ENCODE measurements around the gene ADAM22.
"Not testable (repeated sequence)": the region's sequence is repeated elsewhere in the genome, so short reads cannot be mapped to it uniquely, and the experiment has no call there.

ADAM22 gene

GRCh38 chr7:88111140-88111743 lies 177.2 kb downstream of the ADAM22 start:
- FAIRE-seq, result peak; percentile 97

GRCh38 chr7:88111954-88112471 lies 178.0 kb downstream of the ADAM22 start:
- FAIRE-seq, result no peak

DNA sequence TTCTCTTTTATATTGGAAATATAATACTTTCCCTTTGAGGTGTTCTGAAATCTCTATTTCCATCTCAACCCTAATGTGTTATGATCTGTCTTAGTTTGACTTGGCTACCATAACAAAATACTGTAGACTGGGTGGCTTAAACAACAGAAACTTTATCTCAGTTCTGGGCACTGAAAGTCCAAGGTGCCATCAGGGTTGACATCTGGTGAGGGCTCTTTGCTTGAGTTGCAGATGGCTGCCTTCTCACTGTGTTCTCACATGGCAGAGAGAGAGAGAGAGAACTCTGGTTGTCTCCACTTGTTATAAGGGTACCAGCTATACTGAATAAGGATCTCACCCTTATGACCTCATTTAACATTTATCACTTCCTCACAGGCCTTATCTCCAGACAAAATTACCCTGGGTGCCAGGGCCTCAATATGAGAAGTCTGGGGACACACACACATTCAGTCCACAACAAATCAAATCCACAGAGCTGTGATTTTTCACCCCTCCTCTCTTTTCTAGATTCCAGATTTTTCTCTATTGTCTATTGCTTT lies 181.3 kb downstream of the ADAM22 start:
- FAIRE-seq, result no peak

GRCh38 chr7:88115816-88116215 lies 181.8 kb downstream of the ADAM22 start:
- FAIRE-seq, result no peak

DNA sequence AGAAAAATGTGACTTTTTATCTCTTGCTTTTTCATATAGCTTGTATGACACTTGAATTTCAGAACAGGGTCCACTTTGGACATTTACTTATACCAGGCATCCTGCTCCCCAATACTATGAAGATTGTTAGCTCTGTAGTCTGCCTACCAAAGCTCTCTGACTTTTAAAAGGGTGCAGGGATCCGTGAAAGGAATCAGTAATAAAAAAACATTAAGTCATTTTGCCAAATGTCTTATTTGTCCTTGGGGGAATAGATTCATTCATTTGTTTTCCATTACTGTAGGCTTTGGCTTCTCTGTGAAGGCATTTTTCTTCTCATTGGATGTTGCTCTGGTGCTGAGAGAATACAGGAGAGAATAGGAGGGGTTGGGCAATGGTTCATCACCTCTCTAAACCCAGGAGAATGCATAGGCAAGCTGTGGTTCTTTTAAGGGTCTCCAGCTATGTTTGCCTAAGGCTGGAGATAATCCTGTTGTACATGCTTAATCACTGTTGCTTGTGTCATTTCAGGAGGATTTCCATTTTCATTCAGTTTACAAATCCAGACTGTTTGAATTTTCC lies 182.3 kb downstream of the ADAM22 start:
- FAIRE-seq, result no peak

DNA sequence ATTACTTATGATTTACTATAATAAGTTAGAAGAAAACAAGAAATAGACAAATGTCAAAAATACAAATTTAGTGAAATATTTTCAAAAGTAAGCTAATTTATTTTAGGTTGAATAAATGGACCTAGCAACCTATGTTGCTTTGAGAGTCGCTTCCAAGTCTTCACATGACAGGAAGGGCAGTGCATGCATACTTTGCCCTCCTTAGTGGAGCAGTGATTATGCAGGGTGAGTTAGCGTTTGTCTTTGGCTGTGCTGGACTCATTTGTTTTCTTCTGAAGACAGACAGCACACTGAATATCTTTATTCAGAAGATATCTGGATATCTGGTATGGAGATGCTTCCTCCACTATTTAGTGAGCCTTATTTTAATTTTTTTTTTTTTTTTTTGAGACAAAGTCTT lies 183.3 kb downstream of the ADAM22 start:
- FAIRE-seq, result no peak

DNA sequence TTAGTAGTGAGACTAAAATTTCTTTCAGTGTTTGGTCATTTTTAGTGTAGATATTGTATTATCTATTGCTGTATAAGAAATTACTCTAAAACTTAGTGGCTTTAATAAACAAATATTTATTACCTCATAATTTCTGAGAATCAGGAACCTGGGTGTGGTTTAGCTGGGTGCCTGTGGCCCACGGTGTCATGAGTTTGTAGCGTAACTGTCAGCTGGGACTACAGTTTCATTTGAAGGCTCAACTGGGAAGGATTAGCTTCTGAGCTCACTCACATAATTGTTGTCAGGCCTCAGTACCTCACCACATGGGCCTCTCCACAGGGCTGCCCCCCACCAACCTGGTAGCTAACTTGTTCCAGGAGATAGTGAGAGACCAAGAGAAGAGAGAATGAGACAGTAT lies 187.3 kb downstream of the ADAM22 start:
- FAIRE-seq, result no peak

GRCh38 chr7:88127637-88128290 lies 193.7 kb downstream of the ADAM22 start:
- no peak for FAIRE-seq

- no peak for FAIRE-seq
Measured at GRCh38 chr7:88132725-88133124, 198.7 kb downstream of the ADAM22 start.

- no peak for FAIRE-seq
Measured at GRCh38 chr7:88140947-88141346, 206.9 kb downstream of the ADAM22 start.

DNA sequence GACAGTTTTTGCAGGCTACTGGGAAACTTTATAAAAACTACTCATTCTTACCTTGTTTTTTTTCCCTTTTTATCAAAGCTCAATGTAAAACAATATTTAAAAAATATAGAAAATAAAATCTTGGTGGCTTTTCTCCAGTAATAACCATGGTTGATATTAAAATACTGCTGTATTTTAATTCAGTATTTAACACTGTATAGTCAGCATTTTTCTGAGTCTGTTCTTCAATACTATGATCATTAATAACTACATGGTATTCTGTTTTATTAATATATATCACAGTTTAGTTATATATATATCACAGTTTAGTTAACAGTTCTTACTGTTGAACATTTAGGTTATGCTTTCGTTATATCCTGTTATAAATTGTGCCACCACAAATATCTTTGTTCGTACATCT lies 207.4 kb downstream of the ADAM22 start:
- peak; percentile 3 for FAIRE-seq

DNA sequence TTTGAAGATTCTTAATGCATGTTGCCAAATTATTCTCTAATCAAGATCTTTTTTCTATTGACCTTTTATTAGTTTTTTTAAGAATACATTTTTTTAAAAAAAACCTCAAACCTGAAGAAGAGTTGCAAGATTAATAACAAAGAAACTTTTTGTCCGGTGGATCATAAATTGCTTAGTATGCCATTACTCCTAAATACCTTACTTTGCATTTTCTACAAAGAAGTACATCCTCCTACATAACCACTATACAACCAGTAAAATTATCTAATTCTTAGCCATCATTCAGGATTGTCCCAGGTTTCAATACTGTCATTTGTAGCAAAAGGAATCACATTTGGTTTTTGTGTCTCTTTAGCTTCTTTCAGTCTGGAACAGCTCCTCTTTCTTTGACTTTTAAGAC lies 207.9 kb downstream of the ADAM22 start:
- no peak for FAIRE-seq

GRCh38 chr7:88146616-88147015 lies 212.6 kb downstream of the ADAM22 start:
- FAIRE-seq, result no peak

GRCh38 chr7:88147341-88147740 lies 213.3 kb downstream of the ADAM22 start:
- FAIRE-seq, result no peak

- FAIRE-seq, result no peak
Measured at GRCh38 chr7:88147949-88148348, 213.9 kb downstream of the ADAM22 start.

DNA sequence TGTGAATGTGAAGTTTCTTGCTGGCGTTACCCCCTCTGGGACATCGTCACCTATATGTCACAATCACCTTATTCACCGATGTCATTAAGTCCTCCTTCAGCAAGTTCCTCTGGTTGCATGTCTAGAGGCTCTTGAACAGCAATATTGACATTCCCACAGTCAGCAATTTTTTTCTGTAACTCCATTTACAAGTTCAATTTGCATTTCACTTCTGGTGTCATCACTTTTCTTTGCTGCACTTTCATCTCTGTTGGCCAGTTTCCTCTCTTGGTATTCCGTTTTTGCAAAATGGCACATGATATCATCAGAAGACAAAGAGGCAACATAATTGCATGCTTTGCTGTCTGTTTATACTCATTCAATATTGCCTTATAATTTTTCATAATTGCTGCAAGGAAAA lies 216.0 kb downstream of the ADAM22 start:
- FAIRE-seq, result no peak

DNA sequence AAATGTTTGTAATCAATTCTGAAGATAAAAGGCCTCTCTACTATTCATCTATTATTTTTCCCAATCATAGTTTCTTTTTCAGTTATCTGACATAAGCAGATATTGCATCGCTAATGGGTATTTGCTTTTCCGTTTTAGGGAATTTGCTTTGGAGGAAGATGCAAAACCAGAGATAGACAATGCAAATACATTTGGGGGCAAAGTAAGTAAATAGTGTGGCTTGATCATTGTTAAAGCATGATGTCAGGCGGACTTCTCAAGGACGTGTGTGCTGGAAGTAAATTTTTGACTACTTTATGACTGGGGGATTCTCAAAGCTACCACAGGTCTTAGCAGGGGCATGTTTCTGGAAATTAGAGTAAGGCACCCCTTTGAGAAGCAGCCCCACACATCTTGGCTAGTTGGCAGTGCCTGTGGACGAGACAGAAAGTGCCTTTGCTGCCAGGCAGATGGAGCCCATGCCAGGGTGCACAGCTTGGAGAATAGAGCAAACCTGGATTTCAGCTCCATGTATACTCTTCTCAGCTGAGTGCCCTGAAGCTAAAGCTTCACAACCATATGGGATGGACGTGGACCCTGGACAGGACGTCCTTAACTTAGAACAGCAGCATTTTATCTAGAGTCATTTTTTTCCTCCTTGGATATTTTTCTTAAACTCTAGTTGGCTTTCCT lies 217.2 kb downstream of the ADAM22 start:
- FAIRE-seq, result no peak

DNA sequence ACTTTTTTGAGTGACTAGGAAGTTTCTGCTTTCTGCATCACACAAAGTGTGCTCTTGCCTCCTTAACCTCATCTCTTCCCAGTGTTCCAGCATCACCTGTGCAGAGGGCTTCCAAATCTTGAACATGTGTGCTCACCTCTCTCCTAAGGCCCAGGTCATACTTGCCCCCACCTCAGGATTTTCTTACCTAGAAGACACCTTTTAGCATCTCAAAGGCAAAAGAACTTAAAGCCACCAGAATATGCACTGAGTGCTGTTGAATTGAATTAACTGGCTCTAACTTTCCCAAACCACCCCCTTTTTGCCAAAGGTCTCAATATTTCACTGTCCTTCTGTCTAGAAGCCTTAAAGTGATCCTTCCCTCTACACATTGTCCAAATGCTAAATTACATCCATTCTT lies 219.3 kb downstream of the ADAM22 start:
- no peak for FAIRE-seq

- no peak for FAIRE-seq
Measured at GRCh38 chr7:88155756-88156155, 221.7 kb downstream of the ADAM22 start.

GRCh38 chr7:88156356-88156755 lies 222.3 kb downstream of the ADAM22 start:
- no peak for FAIRE-seq

DNA sequence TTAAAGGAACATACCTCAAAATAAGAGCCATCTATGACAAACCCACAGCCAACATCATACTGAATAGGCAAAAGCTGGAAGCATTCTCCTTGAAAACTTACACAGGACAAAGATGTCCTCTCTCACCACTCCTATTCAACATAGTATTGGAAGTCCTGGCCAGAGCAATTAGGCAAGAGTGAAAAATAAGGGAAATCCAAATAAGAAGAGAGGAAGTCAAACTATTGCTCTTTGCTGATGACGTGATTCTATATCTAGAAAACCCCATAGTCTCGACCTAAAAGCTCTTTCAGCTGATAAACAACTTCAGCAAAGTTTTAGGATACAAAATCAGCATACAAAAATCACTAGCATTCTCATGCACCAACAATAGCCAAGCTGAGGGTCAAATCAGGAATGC lies 225.7 kb downstream of the ADAM22 start:
- not testable (repeated sequence) for FAIRE-seq

DNA sequence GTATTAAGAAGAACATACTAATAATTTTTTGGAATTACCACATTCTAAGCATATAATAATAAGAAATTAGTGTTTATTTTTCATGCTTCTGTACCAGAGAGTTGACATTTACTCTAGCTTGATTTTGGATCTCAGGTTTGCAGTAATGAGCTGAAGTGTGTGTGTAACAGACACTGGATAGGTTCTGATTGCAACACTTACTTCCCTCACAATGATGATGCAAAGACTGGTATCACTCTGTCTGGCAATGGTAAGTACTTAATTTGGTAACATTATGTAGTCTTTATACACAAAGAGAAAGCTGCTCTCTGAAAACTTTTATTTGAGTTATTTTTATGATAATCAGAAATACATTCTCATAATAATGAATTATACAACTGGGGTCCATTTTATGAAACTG lies 231.6 kb downstream of the ADAM22 start:
- no peak for FAIRE-seq

- FAIRE-seq, result no peak
Measured at GRCh38 chr7:88167223-88167622, 233.2 kb downstream of the ADAM22 start.

GRCh38 chr7:88167721-88168120 lies 233.7 kb downstream of the ADAM22 start:
- FAIRE-seq, result no peak

Data from A204.1 (cell line).